Epithelial cell of esophagus (primary cell): ENCODE results near the gene PTPRO.
A peak's percentile ranks its signal among the peaks of the same experiment; 100 is the strongest.

Experiments
- DNase-seq: peaks from one replicate; pipeline ENCODE4 v3.0.0; 2010; ENCODE audit warnings: low read depth
- H3K4me3 ChIP-seq: 2 replicates; pipeline ENCODE4 v1.5.1; 2011; ENCODE audit warnings: mild to moderate bottlenecking, low read length, control low read depth
- TF ChIP-seq, protein P1 (sequence below): IDR thresholded peaks from 2 replicates; pipeline ENCODE4 v1.5.1; 2011; ENCODE audit warnings: low read depth, mild to moderate bottlenecking, low read length, control low read depth, inconsistent platforms; ENCODE audit not compliant: insufficient read depth; ENCODE audit errors: missing control alignments

The PTPRO gene

DNA sequence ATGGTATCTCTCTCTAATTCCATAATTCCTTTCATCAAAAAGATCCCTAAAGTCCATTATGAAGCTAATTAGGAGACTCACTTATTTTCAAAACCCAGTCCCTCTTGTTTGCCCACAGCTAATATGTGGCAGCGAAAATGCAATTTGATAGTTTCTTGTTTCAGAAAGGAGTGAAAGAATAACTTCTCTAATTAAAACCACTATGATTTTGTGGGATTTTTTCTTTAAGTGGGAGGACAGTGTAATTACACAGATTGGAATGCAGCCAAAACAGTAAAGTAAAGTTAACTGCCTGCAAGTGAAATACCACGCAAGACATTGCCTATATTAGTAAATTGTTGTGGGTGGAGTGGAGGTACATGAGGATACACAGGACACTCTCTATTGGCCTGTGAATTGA is 50.0 kb downstream of the PTPRO start:
- no peak overlapping the region for H3K4me3 ChIP-seq
- TF ChIP-seq, protein P1, sequence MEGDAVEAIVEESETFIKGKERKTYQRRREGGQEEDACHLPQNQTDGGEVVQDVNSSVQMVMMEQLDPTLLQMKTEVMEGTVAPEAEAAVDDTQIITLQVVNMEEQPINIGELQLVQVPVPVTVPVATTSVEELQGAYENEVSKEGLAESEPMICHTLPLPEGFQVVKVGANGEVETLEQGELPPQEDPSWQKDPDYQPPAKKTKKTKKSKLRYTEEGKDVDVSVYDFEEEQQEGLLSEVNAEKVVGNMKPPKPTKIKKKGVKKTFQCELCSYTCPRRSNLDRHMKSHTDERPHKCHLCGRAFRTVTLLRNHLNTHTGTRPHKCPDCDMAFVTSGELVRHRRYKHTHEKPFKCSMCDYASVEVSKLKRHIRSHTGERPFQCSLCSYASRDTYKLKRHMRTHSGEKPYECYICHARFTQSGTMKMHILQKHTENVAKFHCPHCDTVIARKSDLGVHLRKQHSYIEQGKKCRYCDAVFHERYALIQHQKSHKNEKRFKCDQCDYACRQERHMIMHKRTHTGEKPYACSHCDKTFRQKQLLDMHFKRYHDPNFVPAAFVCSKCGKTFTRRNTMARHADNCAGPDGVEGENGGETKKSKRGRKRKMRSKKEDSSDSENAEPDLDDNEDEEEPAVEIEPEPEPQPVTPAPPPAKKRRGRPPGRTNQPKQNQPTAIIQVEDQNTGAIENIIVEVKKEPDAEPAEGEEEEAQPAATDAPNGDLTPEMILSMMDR = no peak
- DNase-seq = no peak

DNA sequence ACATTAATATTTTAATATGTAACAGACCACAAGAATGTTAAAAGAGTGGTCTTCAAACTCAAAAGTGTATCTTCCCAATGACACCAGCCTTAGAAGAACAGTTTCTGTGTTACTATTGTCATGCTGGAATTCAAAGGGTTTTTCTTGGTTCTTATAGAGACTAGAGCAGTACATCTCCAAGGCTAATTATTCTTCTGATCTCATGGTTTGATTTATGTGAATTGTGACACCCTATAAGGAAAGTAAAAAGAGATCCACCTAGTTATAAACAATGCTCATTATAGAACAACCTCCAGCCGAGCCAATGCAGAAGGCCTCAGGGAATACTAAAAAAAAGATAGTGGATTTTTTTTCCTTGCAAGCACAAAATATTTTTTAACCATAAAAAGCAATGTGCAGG is 65.5 kb downstream of the PTPRO start:
- TF ChIP-seq, protein P1 = no peak
- no peak for DNase-seq
- H3K4me3 ChIP-seq = no peak overlapping the region

- no peak for DNase-seq
- TF ChIP-seq, protein P1 = no peak
- no peak overlapping the region for H3K4me3 ChIP-seq
Observed at GRCh38 chr12:15389561-15389960, 67.3 kb downstream of the PTPRO start.

- peak; percentile 23 for DNase-seq
- H3K4me3 ChIP-seq = no peak overlapping the region
- TF ChIP-seq, protein P1 = no peak
Observed at GRCh38 chr12:15393037-15393436, 70.7 kb downstream of the PTPRO start.

DNA sequence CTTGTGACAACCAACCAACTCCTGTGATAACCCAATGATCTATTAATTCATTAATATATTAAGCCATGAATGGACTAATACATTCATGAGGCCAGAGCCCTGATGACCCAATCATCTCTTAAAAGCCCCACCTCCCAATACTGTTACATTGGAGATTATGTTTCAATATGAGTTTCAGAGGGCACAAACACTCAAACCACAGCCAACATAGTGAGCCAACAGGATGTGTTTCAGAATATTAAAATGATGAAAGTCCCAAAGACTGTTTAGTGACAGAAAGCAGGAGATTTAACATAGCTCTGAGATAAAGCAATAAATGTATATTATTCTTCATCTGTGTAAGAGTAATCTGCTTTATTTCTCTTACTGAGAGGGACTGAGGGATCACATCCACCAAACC is 71.7 kb downstream of the PTPRO start:
- no peak overlapping the region for H3K4me3 ChIP-seq
- TF ChIP-seq, protein P1 = no peak
- no peak for DNase-seq

- DNase-seq = peak; percentile 62
- H3K4me3 ChIP-seq = no peak overlapping the region
- TF ChIP-seq, protein P1 = no peak
Observed at GRCh38 chr12:15404485-15404884, 82.2 kb downstream of the PTPRO start.

- no peak for DNase-seq
- TF ChIP-seq, protein P1 = no peak
Observed at GRCh38 chr12:15405606-15406005, 83.3 kb downstream of the PTPRO start.

More at GRCh38 chr12:15405606-15406005, 83.3 kb downstream of the PTPRO start:
- H3K4me3 ChIP-seq = no peak overlapping the region
